HG03066 (cell line): ENCODE results near the gene SCAPER.
"Not testable (repeated sequence)": the region's sequence is repeated elsewhere in the genome, so short reads cannot be mapped to it uniquely, and the experiment has no call there.

Experiments used
- ATAC-seq: cut with Tn5 transposase; IDR thresholded peaks from one replicate; pipeline ENCODE4 v1.9.1; 2021; ENCODE audit warnings: low read depth; ENCODE audit not compliant: unreplicated experiment

The SCAPER gene

DNA sequence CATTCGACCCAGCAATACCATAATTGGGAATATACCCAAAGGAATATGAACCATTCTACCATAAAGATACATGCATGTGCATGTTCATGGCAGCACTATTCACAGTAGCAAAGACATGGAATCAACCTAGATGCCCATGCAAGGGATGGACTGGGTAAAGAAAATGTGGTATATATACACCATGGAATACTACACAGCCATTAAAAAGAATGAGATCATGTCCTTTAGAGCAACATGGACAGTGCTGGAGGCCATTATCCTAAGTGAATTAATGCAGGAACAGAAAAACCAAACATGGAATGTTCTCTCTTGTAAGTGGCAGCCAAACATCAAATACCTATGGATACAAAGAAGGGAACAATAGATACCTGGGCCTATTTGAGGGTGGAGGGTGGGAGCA lies 601.2 kb downstream of the SCAPER start:
- ATAC-seq: no peak

GRCh38 chr15:76299786-76300185 lies 605.4 kb downstream of the SCAPER start:
- no peak for ATAC-seq

- ATAC-seq: no peak
These were observed 606.2 kb downstream of the SCAPER start for GRCh38 chr15:76298986-76299385.

GRCh38 chr15:76297951-76298350 lies 607.2 kb downstream of the SCAPER start:
- ATAC-seq: not testable (repeated sequence)
